Kidney glomerular epithelial cell (primary cell): ENCODE results near the gene AMPH.
"Not testable (repeated sequence)": the region's sequence is repeated elsewhere in the genome, so short reads cannot be mapped to it uniquely, and the experiment has no call there.

Source experiments
- DNase-seq: peaks from one replicate; lab custom pipeline; 2025; lab: John Stamatoyannopoulos, UW

Gene AMPH

GRCh38 chr7:38351601-38352000 lies 279.6 kb downstream of the AMPH start:
- DNase-seq = no peak

DNA sequence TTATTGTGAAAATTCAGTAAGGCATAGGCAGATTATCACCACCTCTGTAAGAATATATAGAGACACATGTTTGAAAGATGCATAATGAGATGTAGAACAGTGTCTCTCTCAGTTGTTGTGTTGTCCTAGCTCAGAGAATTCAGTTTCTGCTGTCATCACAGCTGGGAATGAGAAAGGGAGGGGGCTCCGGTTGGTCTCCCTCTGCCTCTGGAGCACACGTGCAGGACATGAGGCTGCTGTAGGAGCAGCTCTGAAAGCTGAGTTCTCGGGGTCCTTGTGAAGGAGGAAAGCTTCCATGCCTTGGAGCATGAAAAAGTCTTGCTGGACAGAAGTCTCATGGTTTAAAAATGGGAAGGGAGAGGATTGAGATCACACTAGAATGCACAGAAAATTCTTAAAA lies 280.4 kb downstream of the AMPH start:
- not testable (repeated sequence) for DNase-seq

DNA sequence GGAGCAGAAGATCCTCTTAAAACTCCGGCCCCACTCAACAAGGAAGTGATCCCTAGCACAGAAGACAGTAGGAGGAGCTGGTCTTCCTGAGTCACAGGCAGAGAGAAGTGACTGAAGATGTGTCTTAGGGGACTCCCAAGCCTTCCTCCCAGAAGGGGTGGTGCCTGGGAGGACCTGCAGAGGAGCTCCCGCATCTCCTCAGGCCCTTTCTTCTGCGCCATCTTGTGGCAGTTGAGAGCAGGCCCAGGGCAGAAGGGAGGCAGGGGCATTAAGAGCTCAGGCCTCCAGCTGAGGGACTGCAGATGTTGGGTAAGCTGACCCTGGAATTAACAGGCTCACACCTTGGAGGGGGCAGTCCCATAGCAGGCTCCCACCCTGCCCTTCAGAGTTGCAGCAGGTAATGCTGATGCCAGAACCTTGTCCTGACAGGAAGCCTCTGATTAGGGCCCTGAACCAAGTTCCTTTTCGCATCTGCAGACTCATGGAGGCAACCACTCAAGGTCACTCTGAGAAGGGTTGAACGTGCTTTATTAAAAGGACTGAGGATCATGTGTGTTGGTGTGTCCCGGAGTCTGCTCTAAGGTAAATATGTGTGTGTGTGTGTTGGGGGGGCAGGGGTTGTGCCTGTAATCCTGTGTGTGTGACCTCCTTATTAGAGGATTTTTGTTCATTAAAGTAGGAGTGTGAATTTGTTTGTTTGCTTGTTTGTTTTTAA lies 281.1 kb downstream of the AMPH start:
- DNase-seq = not testable (repeated sequence)

GRCh38 chr7:38349126-38349795 lies 281.9 kb downstream of the AMPH start:
- DNase-seq = not testable (repeated sequence)

DNA sequence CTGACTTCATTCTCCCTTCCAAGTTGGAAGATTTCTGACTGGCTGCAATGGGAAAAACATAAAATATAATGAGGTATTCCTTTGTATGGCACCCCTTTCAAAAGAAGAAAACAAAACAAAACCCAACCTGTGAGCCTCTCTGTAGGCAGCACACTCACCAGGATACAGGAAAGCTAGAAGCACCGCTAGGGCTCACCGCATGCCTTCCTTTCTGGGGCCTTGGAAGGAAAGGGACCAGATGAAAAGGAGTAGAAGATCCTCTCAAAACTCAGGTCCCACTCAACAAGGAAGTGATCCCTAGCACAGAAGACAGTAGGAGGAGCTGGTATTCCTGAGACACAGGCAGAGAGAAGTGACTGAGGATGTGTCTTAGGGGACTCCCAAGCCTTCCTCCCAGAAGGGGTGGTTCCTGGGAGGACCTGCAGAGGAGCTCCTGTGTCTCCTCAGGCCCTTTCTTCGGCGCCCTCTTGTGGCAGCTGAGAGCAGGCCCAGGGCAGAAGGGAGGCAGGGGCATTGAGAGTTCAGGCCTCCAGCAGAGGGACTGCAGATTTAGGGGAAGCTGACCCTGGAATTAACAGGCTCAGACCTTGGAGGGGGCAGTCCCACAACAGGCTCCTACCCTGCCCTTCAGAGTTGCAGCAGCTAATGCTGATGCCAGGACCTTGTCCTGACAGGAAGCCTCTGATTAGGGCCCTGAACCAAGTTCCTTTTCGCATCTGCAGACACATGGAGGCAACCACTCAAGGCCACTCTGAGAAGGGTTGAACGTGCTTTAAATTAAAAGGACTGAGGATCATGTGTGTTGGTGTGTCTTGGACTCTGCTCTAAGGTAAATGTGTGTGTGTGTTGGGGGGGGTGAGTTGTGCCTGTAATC lies 285.6 kb downstream of the AMPH start:
- DNase-seq = peak; percentile 23

DNA sequence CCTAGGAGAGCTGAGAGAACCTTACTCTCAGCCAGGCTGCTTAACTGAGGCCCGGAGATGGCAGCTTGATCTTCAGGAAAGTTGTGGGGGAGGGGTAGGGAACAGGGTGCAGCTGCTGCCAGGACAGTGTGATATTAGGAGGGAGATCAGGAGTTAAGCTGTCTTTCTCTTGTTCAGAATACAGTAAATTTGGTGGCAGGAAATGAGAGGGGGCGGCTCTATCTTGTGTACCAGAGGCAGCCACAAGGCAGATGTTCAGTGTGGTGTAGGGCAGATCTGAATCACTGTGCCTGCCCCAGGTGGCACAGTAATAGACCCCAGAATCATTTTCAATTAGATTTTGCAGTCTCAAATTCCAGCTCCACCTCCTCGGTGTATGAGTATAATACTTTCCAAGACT lies 286.4 kb downstream of the AMPH start:
- DNase-seq = not testable (repeated sequence)

DNA sequence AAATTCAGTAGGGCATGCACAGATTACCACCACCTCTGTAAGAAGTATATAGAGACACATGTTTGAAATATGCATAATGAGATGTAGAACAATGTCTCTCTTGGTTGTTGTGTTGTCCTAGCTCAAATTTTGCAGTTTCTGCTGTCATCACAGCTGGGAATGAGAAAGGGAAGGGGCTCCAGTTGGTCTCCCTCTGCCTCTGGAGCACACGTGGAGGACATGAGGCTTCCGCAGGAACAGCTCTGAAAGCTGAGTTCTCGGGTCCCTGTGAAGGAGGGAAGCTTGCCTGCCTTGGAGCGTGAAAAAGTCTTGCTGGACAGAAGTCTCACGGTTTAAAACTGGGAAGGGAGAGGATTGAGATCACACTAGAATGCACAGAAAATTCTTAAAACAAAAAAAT lies 289.0 kb downstream of the AMPH start:
- not testable (repeated sequence) for DNase-seq

- DNase-seq = not testable (repeated sequence)
Measured at GRCh38 chr7:38341172-38341705, 289.9 kb downstream of the AMPH start.

DNA sequence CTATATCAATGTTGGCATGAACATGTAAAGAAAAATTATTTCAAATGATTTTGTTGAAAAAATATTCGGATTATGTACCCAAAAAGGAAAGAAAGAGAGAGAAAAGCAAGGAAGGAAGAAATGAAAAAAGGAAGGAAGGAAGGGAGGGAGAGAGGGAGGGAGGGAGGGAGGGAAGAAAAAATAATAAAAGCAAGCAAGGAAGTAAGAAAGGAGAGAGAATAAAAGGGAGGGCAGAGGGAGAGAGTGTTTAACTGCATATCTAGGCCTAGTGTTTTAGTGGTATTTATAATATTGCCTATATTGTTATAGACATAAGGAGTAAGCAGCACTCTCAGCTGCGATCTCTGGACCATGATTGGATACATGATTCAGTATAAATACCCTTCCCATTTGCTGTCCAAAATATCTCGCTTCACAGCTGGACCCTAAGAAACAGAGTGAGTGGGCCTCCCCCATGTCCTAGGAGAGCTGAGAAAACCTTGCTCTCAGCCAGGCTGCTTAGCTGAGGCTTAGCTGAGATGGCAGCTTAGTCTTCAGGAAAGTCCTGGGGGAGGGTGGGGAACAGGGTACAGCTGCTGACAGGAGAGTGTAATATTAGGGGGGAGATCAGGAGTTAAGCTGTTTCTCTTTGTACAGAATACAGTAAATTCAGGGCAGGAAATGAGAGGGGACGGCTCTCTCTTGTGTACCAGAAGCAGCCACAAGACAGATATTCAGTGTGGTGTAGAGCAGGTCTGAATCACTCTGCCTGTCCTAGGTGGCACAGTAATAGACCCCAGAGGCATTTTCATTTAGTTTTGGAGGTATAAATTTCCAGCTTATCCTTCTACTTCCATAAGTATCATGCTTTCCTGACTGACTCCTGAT lies 291.0 kb downstream of the AMPH start:
- no peak for DNase-seq

DNA sequence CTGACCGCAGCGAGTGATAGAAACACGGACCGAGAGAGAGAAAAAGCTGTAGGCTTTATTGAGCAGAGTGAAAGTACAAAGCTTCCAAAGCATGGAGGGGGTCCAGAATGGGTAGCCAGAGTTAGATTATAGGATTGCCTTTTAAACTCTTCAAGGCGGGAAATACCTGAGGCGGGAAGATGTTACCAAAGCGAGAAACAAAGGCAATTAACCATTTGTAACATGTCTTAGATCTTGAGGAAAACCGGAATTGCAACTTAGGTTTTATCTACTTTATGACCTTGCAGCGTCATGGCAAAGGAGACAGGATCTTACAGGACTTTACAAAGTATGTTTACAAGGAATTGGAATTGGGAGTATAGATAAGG lies 295.0 kb downstream of the AMPH start:
- DNase-seq = not testable (repeated sequence)

DNA sequence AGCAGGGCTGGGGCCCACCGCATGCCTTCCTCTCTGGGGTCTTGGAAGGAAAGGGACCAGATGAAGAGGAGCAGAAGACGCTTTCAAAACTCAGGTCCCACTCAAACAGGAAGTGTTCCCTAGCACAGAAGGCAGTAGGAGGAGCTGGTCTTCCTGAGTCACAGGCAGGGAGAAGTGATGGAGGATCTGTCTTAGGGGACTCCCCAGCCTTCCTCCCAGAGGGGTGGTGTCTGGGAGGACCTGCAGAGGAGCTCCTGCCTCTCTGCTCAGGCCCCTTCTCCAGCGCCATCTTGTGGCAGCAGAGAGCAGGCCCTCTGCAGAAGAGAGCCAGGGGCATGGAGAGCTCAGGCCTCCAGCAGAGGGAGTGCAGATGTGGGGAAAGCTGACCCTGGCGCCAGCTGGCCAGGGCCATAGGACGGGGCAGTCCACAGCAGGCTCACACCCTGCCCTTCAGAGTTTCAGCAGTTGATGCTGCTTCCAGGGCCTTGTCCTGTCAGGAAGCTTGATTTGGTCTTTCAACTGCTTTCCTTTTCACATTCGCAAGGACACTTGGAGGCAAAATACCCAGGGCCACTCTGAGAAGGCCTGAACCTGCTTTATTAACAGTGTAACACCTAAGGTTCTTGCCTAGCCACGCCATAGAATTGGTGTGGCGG lies 295.6 kb downstream of the AMPH start:
- peak; percentile 73 for DNase-seq

DNA sequence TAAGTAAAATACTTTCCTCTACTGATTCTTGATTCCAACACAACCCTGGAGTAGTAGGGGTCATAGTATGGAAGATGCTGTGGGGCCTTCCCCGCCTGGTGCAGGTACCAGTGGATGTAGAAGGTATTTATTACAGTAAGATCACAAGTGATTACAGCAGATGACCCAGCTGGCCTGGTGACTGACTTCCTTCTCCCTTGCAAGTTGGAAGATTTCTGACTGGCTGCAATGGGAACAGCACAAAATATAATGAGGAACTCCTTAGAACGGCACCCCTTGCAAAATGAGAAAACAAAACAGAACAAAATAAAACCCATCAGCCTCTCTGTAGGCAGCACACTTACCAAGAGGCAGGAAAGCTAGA lies 296.1 kb downstream of the AMPH start:
- DNase-seq = no peak

DNA sequence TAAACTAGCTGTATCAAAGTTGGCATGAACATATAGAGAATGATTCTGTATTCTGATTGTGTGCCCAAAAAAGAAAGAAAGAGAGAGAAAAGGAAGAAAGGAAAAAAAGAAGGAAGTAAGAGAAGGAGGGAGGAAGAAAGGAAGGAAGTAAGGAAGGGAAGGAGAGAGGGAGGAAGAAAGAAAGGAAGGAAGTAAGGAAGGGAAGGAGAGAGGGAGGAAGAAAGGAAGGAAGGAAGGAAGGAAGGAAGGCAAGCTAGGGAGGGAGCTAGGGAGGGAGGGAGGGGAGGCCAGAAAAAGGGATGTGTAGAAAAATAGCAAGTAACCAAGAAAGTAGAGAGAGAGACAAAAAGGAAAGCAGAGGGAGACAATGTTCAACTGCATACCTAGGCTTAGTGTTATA lies 297.0 kb downstream of the AMPH start:
- DNase-seq = no peak
